ENCODE data around the gene PLCB4.

Gene PLCB4

GRCh38 chr20:9286501-9287461 lies 217.9 kb downstream of the PLCB4 start:
- H3K79me2 ChIP-seq (ENCODE audit: control insufficient read depth, insufficient read depth, low read length, poor library complexity): no peaks in the 10 kb centered on the region

GRCh38 chr20:9287826-9288225 lies 218.9 kb downstream of the PLCB4 start:
- Histone ChIP-seq H3K4me3 (ENCODE audit: low read depth, low read length) (no peak overlapping the region), H3K18ac (ENCODE audit: low read length) (no peak overlapping the region), H4K8ac (ENCODE audit: low read depth, low read length) (no peak overlapping the region), H3K4ac (ENCODE audit: low read depth, low read length) (no peak overlapping the region), H2AK5ac (ENCODE audit: low read length) (no peak overlapping the region), H3K4me2 (ENCODE audit: low read length) (no peak overlapping the region), H2BK120ac (ENCODE audit: insufficient read depth, low read length, poor library complexity) (no peak overlapping the region), H4K91ac (ENCODE audit: low read depth, low read length) (no peak overlapping the region), H3K9me3 (ENCODE audit: insufficient read depth, low read depth, low read length) (no peaks in the 10 kb centered on the region), H3K23ac (ENCODE audit: low read length) (no peak overlapping the region), H2BK5ac (ENCODE audit: low read depth, low read length, poor library complexity) (no peak overlapping the region), H4K12ac (ENCODE audit: low read depth, low read length) (no peak overlapping the region), H2AFZ (ENCODE audit: insufficient read depth, low read length, poor library complexity) (no peak overlapping the region), H3K27ac (ENCODE audit: low read depth, low read length) (no peak overlapping the region), H3K14ac (ENCODE audit: low read length) (no peak overlapping the region), H3K9ac (ENCODE audit: low read length) (no peak overlapping the region), H3K36me3 (ENCODE audit: control insufficient read depth in 1 of 2, insufficient read depth in 2 of 2, low read length in 2 of 2) (no peaks in the 10 kb centered on the region), H3K4me1 (ENCODE audit: control insufficient read depth in 1 of 2, insufficient read depth in 2 of 2, low read length in 2 of 2) (no peaks in the 10 kb centered on the region), H2BK12ac (ENCODE audit: low read length) (no peak overlapping the region), H3K27me3 (ENCODE audit: insufficient read depth, low read length) (no peaks in the 10 kb centered on the region), H3K79me1 (ENCODE audit: low read length) (no peaks in the 10 kb centered on the region), H3K79me2 (ENCODE audit: control insufficient read depth, insufficient read depth, low read length, poor library complexity) (no peaks in the 10 kb centered on the region)
- DNase-seq: no peak
- no CpG with 5 or more reads among the region's 1 CpG for WGBS (ENCODE audit: extremely low coverage, insufficient coverage, insufficient read length)

More at GRCh38 chr20:9286501-9287461, 217.9 kb downstream of the PLCB4 start:
- Histone ChIP-seq H2BK120ac (ENCODE audit: insufficient read depth, low read length, poor library complexity) (no peak overlapping the region), H3K36me3 (ENCODE audit: control insufficient read depth in 1 of 2, insufficient read depth in 2 of 2, low read length in 2 of 2) (no peaks in the 10 kb centered on the region), H4K8ac (ENCODE audit: low read depth, low read length) (no peak overlapping the region), H3K9me3 (ENCODE audit: insufficient read depth, low read depth, low read length) (no peaks in the 10 kb centered on the region), H3K4me3 (ENCODE audit: low read depth, low read length) (no peak overlapping the region), H3K79me1 (ENCODE audit: low read length) (no peaks in the 10 kb centered on the region), H4K12ac (ENCODE audit: low read depth, low read length) (no peak overlapping the region), H3K9ac (ENCODE audit: low read length) (no peak overlapping the region), H4K91ac (ENCODE audit: low read depth, low read length) (no peak overlapping the region), H3K14ac (ENCODE audit: low read length) (no peak overlapping the region), H2BK12ac (ENCODE audit: low read length) (no peak overlapping the region), H3K4me1 (ENCODE audit: control insufficient read depth in 1 of 2, insufficient read depth in 2 of 2, low read length in 2 of 2) (no peaks in the 10 kb centered on the region), H2AFZ (ENCODE audit: insufficient read depth, low read length, poor library complexity) (no peak overlapping the region), H3K27me3 (ENCODE audit: insufficient read depth, low read length) (no peaks in the 10 kb centered on the region), H3K4me2 (ENCODE audit: low read length) (no peak overlapping the region), H3K23ac (ENCODE audit: low read length) (no peak overlapping the region), H2BK5ac (ENCODE audit: low read depth, low read length, poor library complexity) (no peak overlapping the region), H3K27ac (ENCODE audit: low read depth, low read length) (no peak overlapping the region), H3K4ac (ENCODE audit: low read depth, low read length) (no peak overlapping the region), H2AK5ac (ENCODE audit: low read length) (no peak overlapping the region), H3K18ac (ENCODE audit: low read length) (no peak overlapping the region)
- DNase-seq: no peak
- WGBS (ENCODE audit: extremely low coverage, insufficient coverage, insufficient read length): no CpG with 5 or more reads among the region's 3 CpGs

- no peak overlapping the region for H3K14ac ChIP-seq (ENCODE audit: low read length)
- no peak overlapping the region for H2AFZ ChIP-seq (ENCODE audit: insufficient read depth, low read length, poor library complexity)
- no peak overlapping the region for H2AK5ac ChIP-seq (ENCODE audit: low read length)
- H3K9ac ChIP-seq (ENCODE audit: low read length): no peak overlapping the region
- no peak overlapping the region for H3K27ac ChIP-seq (ENCODE audit: low read depth, low read length)
- no peak for DNase-seq
- H4K91ac ChIP-seq (ENCODE audit: low read depth, low read length): no peak overlapping the region
- H3K4me1 ChIP-seq (ENCODE audit: control insufficient read depth in 1 of 2, insufficient read depth in 2 of 2, low read length in 2 of 2): no peaks in the 10 kb centered on the region
- no peaks in the 10 kb centered on the region for H3K9me3 ChIP-seq (ENCODE audit: insufficient read depth, low read depth, low read length)
- H3K18ac ChIP-seq (ENCODE audit: low read length): no peak overlapping the region
- H2BK120ac ChIP-seq (ENCODE audit: insufficient read depth, low read length, poor library complexity): no peak overlapping the region
- no peaks in the 10 kb centered on the region for H3K36me3 ChIP-seq (ENCODE audit: control insufficient read depth in 1 of 2, insufficient read depth in 2 of 2, low read length in 2 of 2)
- no peak overlapping the region for H3K23ac ChIP-seq (ENCODE audit: low read length)
- H3K79me2 ChIP-seq (ENCODE audit: control insufficient read depth, insufficient read depth, low read length, poor library complexity): no peaks in the 10 kb centered on the region
- WGBS (ENCODE audit: extremely low coverage, insufficient coverage, insufficient read length): no CpG with 5 or more reads among the region's 2 CpGs
- H3K27me3 ChIP-seq (ENCODE audit: insufficient read depth, low read length): no peaks in the 10 kb centered on the region
- no peak overlapping the region for H2BK12ac ChIP-seq (ENCODE audit: low read length)
- no peak overlapping the region for H4K12ac ChIP-seq (ENCODE audit: low read depth, low read length)
- H2BK5ac ChIP-seq (ENCODE audit: low read depth, low read length, poor library complexity): no peak overlapping the region
- H4K8ac ChIP-seq (ENCODE audit: low read depth, low read length): no peak overlapping the region
- H3K79me1 ChIP-seq (ENCODE audit: low read length): no peaks in the 10 kb centered on the region
- H3K4ac ChIP-seq (ENCODE audit: low read depth, low read length): no peak overlapping the region
- no peak overlapping the region for H3K4me3 ChIP-seq (ENCODE audit: low read depth, low read length)
- no peak overlapping the region for H3K4me2 ChIP-seq (ENCODE audit: low read length)
Observed at GRCh38 chr20:9290331-9290730, 221.4 kb downstream of the PLCB4 start.

DNA sequence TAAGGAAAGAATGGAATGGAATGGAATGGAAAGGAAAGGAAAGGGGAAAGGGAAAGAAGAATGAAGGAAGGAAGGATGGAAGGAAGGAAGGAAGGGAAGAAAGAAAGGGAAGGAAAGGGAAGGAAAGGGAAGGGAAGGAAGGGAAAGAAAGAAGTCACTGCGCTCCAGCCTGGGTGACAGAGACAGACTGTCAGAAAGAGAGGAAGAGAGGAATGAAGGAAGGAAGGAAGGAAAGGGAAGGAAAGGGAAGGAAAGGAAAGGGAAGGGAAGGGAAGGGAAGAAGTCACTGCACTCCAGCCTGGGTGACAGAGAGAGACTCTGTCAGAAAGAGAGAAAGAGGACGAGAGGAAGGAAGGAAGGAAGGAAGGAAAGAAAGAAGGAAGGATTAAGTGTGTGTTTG lies 224.3 kb downstream of the PLCB4 start:
- 100% methylated on average over 1 of the region's 2 CpGs for WGBS (ENCODE audit: extremely low coverage, insufficient coverage, insufficient read length)
- Histone ChIP-seq H3K27ac (ENCODE audit: low read depth, low read length) (no peak overlapping the region), H3K79me1 (ENCODE audit: low read length) (no peaks in the 10 kb centered on the region)

More for the DNA sequence above, 224.3 kb downstream of the PLCB4 start:
- no peak overlapping the region for H3K23ac ChIP-seq (ENCODE audit: low read length)
- H2BK120ac ChIP-seq (ENCODE audit: insufficient read depth, low read length, poor library complexity): no peak overlapping the region
- H3K4me2 ChIP-seq (ENCODE audit: low read length): no peak overlapping the region
- no peak overlapping the region for H4K12ac ChIP-seq (ENCODE audit: low read depth, low read length)
- H3K9me3 ChIP-seq (ENCODE audit: insufficient read depth, low read depth, low read length): no peaks in the 10 kb centered on the region
- H3K27me3 ChIP-seq (ENCODE audit: insufficient read depth, low read length): no peaks in the 10 kb centered on the region
- H3K4me1 ChIP-seq (ENCODE audit: control insufficient read depth in 1 of 2, insufficient read depth in 2 of 2, low read length in 2 of 2): no peaks in the 10 kb centered on the region
- no peak overlapping the region for H4K91ac ChIP-seq (ENCODE audit: low read depth, low read length)
- no peak overlapping the region for H2AK5ac ChIP-seq (ENCODE audit: low read length)
- no peak overlapping the region for H2BK12ac ChIP-seq (ENCODE audit: low read length)
- H3K4me3 ChIP-seq (ENCODE audit: low read depth, low read length): no peak overlapping the region
- no peak overlapping the region for H3K9ac ChIP-seq (ENCODE audit: low read length)
- no peak for DNase-seq
- H4K8ac ChIP-seq (ENCODE audit: low read depth, low read length): no peak overlapping the region
- no peak overlapping the region for H2BK5ac ChIP-seq (ENCODE audit: low read depth, low read length, poor library complexity)
- H2AFZ ChIP-seq (ENCODE audit: insufficient read depth, low read length, poor library complexity): no peak overlapping the region
- H3K79me2 ChIP-seq (ENCODE audit: control insufficient read depth, insufficient read depth, low read length, poor library complexity): no peaks in the 10 kb centered on the region
- H3K36me3 ChIP-seq (ENCODE audit: control insufficient read depth in 1 of 2, insufficient read depth in 2 of 2, low read length in 2 of 2): no peaks in the 10 kb centered on the region
- no peak overlapping the region for H3K18ac ChIP-seq (ENCODE audit: low read length)
- H3K14ac ChIP-seq (ENCODE audit: low read length): no peak overlapping the region
- H3K4ac ChIP-seq (ENCODE audit: low read depth, low read length): no peak overlapping the region
